HepG2 (cell line): ENCODE data around the gene SLC19A1. TPM values are rescaled to one million over a fixed set of nuclear protein-coding genes. Genes with fewer than 3 reads are reported as not detected.

ENCODE experiments used
- ATAC-seq: fragments of 200-7000 bp; cut with Tn5 transposase; 3 replicates; pipeline ENCODE4 v1.9.1; 2020; ENCODE audit warnings: mild to moderate bottlenecking, moderate library complexity
- BruUV-seq: library from RNA; stranded (reverse); fragments of 400-500 nt; replicated peaks from 2 replicates; lab custom pipeline; 2021; lab: Mats Ljungman, UMichigan
- CTCF ChIA-PET: fragments of 300-600 bp; formaldehyde crosslinking; extraction: SDS; loops from one replicate; lab custom pipeline; 2021; ENCODE audit warnings: low total read pairs, inconsistent platforms, low intra/inter-chr PET ratio; lab: Yijun Ruan, JAX
- POLR2A ChIA-PET: fragments of 350-600 bp; sonication (Branson Sonifier 250); formaldehyde crosslinking; loops from one replicate; lab custom pipeline; 2020; ENCODE audit warnings: antibody characterized with exemption, inconsistent platforms; lab: Yijun Ruan, JAX
- DNase-seq: peaks from one replicate; pipeline ENCODE4 v3.0.0-alpha.2; 2015; ENCODE audit warnings: low spot score
- FAIRE-seq: peaks from 3 replicates; lab custom pipeline; 2011; peaks lifted over from hg19 to GRCh38; lab: Jason Lieb, UNC
- H2AFZ ChIP-seq: one replicate; pipeline ENCODE4 v1.6.1; 2011; ENCODE audit warnings: low read length, inconsistent platforms
- H3K27ac ChIP-seq: fragments of 300-600 bp; 3 replicates; pipeline ENCODE4 v1.8.0; 2011; ENCODE audit warnings: mixed run types, mild to moderate bottlenecking, mixed read lengths, low read length, inconsistent platforms; ENCODE audit not compliant: insufficient read depth; ENCODE audit errors: extremely low read length
- H3K27me3 ChIP-seq, 2 experiments: fragments of 200-600 bp in 1 of 2; 2 replicates in 1 of 2; 3 replicates in 1 of 2; pipeline versions ENCODE4 v1.6.0 to v1.8.0; 2011; ENCODE audit warnings: low read length in 2 of 2, mild to moderate bottlenecking in 2 of 2, moderate library complexity in 2 of 2, inconsistent platforms in 1 of 2; ENCODE audit not compliant: insufficient read depth in 2 of 2, control insufficient read depth in 1 of 2
- H3K36me3 ChIP-seq, 2 experiments: fragments of 200-600 bp in 1 of 2; replicated peaks in 1 of 2; 2 replicates in 1 of 2; 3 replicates in 1 of 2; pipeline versions ENCODE4 v1.5.1 to v1.8.0; 2011; ENCODE audit warnings: low read length in 2 of 2, inconsistent platforms in 1 of 2; ENCODE audit not compliant: insufficient read depth in 2 of 2, control insufficient read depth in 1 of 2
- H3K4me1 ChIP-seq: 2 replicates; pipeline ENCODE4 v1.5.1; 2012; ENCODE audit warnings: low read length, inconsistent platforms; ENCODE audit not compliant: insufficient read depth
- H3K4me2 ChIP-seq: 2 replicates; pipeline ENCODE4 v1.6.0; 2011; ENCODE audit warnings: low read depth, low read length, inconsistent platforms
- H3K4me3 ChIP-seq, 3 experiments: fragments of 200-600 bp in 1 of 3; sonication (generic), shearing (Covaris generic) in 1 of 3; replicated peaks in 1 of 3; 2 replicates each; pipeline ENCODE4 v1.5.1; 2011 to 2016; ENCODE audit warnings: low read length in 3 of 3, inconsistent platforms in 2 of 3, low read depth in 2 of 3, mild to moderate bottlenecking in 2 of 3, control low read depth in 1 of 3, mixed read lengths in 1 of 3; ENCODE audit not compliant: insufficient read depth in 1 of 3
- H3K79me2 ChIP-seq: one replicate; pipeline ENCODE4 v1.6.1; 2011; ENCODE audit warnings: low read length, inconsistent platforms; ENCODE audit not compliant: insufficient read depth
- H3K9ac ChIP-seq: 2 replicates; pipeline ENCODE4 v1.6.0; 2011; ENCODE audit warnings: mild to moderate bottlenecking, low read depth, low read length, inconsistent platforms; ENCODE audit not compliant: insufficient read depth
- H3K9me3 ChIP-seq: 2 replicates; pipeline ENCODE4 v1.5.1; 2012; ENCODE audit warnings: mild to moderate bottlenecking, low read length
- H4K20me1 ChIP-seq: 2 replicates; pipeline ENCODE4 v1.6.0; 2011; ENCODE audit warnings: inconsistent platforms, mild to moderate bottlenecking, low read length, moderate library complexity; ENCODE audit not compliant: insufficient read depth
- AGO2 ChIP-seq: fragments of 200-400 bp; formaldehyde crosslinking; optimal IDR thresholded peaks from 2 replicates; pipeline ENCODE3; 2017; ENCODE audit warnings: mild to moderate bottlenecking, low read depth, low read length, moderate library complexity
- EZH2 ChIP-seq: conservative IDR thresholded peaks from 2 replicates; pipeline ENCODE4 v1.6.1; 2012; ENCODE audit warnings: mild to moderate bottlenecking, low read depth, low read length, moderate library complexity
- TCF7 ChIP-seq: sonication (generic); IDR thresholded peaks from 2 replicates; pipeline ENCODE4 v1.6.1; 2016; ENCODE audit warnings: antibody characterized with exemption, low read depth
- ZFP91 ChIP-seq: sonication (generic); formaldehyde crosslinking; IDR thresholded peaks from 2 replicates; pipeline ENCODE4 v1.9.0; 2022; ENCODE audit warnings: missing genetic modification reagents, mild to moderate bottlenecking, borderline replicate concordance
- ZNF263 ChIP-seq: sonication (generic); formaldehyde crosslinking; IDR thresholded peaks from 2 replicates; pipeline ENCODE4 v1.4.0; 2020; ENCODE audit warnings: missing genetic modification reagents
- WGBS: methylation state at CpG from one replicate; pipeline ENCODE4 v1.1.6; 2017; ENCODE audit warnings: low lambda C conversion rate; 5-methylcytosine and 5-hydroxymethylcytosine counted together
- in situ Hi-C: cut with HindIII; loops from 2 replicates; pipeline ENCODE4 v1.10.0; 2017; ENCODE audit warnings: low pct_unique_long_range_greater_than_20kb; ENCODE audit not compliant: extremely low pct_ligation_motif_present
- intact Hi-C: fragments of 100-400 bp; cut with micrococcal nuclease; formaldehyde crosslinking; loops from one replicate; pipeline ENCODE4 v1.10.0; 2022; ENCODE audit not compliant: unreplicated experiment
- polyA plus RNA-seq, 8 experiments: library from polyadenylated mRNA; depleted of rRNA in 3 of 8; stranded (reverse) in 7 of 8; unstranded in 1 of 8; fragments of >200 nt; fragmentation: Illumina TruSeq in 4 of 8; extraction: Trizol in 4 of 8; gene quantifications; 2 replicates each; pipeline versions ENCODE4 v1.2.1 to v1.2.3, GENCODE V29; 2011 to 2016; ENCODE audit warnings: low read depth in 4 of 8, missing spikeins in 1 of 8, mixed read lengths in 1 of 8; ENCODE audit not compliant: insufficient read depth in 1 of 8
- total RNA-seq, 5 experiments: library from RNA; depleted of rRNA; stranded (reverse); fragments of >200 nt; fragmentation: Illumina TruSeq; extraction: Trizol; gene quantifications; 2 replicates each; pipeline ENCODE4 v1.2.3, GENCODE V29; 2016; ENCODE audit warnings: low read depth in 1 of 5
- TF ChIP-seq, protein P1 (sequence below): IDR thresholded peaks from 2 replicates; pipeline ENCODE4 v1.6.1; 2012; ENCODE audit warnings: inconsistent platforms
- TF ChIP-seq, protein P2 (sequence below): sonication (generic); formaldehyde crosslinking; IDR thresholded peaks from 2 replicates; pipeline ENCODE4 v1.5.1; 2020; ENCODE audit warnings: mild to moderate bottlenecking, missing genetic modification reagents, moderate library complexity

Gene SLC19A1
- total and polyA plus RNA-seq, 2 of the 13 experiments (the other 11 are each of a cell fraction or from before 2014, with no cell fraction given) = 21.8 to 23.0 TPM

DNA sequence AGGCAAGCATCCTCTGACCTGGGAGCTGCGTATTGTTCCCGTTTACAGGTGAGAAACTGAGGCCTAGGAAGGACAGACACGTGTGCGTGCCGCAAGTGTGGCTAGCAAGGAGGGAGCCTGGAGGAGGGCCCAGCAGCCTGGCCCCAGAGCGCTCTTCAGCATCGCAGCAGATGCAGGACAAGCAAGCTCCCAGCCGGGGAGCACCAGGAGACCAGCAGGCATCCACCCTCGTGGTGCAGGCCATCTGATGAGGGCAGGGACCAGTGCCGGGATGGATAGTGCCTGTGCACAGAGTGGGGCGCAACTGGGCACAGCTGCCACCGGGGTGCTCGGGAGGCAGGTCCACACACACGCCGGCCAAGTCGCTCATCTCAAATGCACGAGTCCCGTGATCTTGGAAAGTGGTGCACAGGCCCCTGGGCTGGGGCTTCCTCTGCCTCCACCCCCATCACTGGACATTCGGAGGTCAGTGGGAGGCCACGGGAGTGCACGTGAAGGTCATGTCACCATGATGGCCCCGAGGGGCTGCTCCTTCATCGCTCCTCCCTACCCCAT is 82.2 kb downstream of the SLC19A1 start:
- peak overlapping the region; percentile 64 for H3K27ac ChIP-seq
- 0 out of 2 replicates have a peak overlapping the region, but pooled peaks have one; percentile 2 for H3K9ac ChIP-seq
- no peak for FAIRE-seq
- no peak for ATAC-seq
- H3K4me3 ChIP-seq = no peak overlapping the region
- TF ChIP-seq AGO2 (peak; percentile 49), ZNF263 (peak; percentile 14; the same call in 1 of the 2 replicates), ZFP91 (peak; percentile 42; the same call in 1 of the 2 replicates), TCF7 (no peak), EZH2 (no peak)
- TF ChIP-seq, protein P1, sequence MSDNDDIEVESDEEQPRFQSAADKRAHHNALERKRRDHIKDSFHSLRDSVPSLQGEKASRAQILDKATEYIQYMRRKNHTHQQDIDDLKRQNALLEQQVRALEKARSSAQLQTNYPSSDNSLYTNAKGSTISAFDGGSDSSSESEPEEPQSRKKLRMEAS = peak; percentile 16; the same call in 1 of the 2 replicates
- TF ChIP-seq, protein P2, sequence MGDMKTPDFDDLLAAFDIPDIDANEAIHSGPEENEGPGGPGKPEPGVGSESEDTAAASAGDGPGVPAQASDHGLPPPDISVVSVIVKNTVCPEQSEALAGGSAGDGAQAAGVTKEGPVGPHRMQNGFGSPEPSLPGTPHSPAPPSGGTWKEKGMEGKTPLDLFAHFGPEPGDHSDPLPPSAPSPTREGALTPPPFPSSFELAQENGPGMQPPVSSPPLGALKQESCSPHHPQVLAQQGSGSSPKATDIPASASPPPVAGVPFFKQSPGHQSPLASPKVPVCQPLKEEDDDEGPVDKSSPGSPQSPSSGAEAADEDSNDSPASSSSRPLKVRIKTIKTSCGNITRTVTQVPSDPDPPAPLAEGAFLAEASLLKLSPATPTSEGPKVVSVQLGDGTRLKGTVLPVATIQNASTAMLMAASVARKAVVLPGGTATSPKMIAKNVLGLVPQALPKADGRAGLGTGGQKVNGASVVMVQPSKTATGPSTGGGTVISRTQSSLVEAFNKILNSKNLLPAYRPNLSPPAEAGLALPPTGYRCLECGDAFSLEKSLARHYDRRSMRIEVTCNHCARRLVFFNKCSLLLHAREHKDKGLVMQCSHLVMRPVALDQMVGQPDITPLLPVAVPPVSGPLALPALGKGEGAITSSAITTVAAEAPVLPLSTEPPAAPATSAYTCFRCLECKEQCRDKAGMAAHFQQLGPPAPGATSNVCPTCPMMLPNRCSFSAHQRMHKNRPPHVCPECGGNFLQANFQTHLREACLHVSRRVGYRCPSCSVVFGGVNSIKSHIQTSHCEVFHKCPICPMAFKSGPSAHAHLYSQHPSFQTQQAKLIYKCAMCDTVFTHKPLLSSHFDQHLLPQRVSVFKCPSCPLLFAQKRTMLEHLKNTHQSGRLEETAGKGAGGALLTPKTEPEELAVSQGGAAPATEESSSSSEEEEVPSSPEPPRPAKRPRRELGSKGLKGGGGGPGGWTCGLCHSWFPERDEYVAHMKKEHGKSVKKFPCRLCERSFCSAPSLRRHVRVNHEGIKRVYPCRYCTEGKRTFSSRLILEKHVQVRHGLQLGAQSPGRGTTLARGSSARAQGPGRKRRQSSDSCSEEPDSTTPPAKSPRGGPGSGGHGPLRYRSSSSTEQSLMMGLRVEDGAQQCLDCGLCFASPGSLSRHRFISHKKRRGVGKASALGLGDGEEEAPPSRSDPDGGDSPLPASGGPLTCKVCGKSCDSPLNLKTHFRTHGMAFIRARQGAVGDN (CRISPR knock-in tag) = peak; percentile 45; the same call in 1 of the 2 replicates
- in situ Hi-C loops = no loop called here
- no TSS peak for BruUV-seq
- CTCF ChIA-PET = no interaction called here
- POLR2A ChIA-PET = interaction anchor here (1.4 to 1.9 kb wide), 3 partner anchors 10 to 65 kb away, joined by 4 to 33 read pairs (median 8); no protein-coding TSS in a partner anchor
- no peaks in the 10 kb centered on the region for H3K27me3 ChIP-seq
- 98% methylated on average over 9 of the region's 23 CpGs for WGBS
- H2AFZ ChIP-seq = no peak overlapping the region
- H3K9me3 ChIP-seq = peaks cover 15% of the 10 kb centered on the region
- no peaks in the 10 kb centered on the region for H4K20me1 ChIP-seq
- intact Hi-C loops = no loop called here
- no peak for DNase-seq
- no peak overlapping the region for H3K4me2 ChIP-seq
- peaks cover 7 to 17% of the 10 kb centered on the region in 2 experiments; a peak in 4 of 5 replicates for H3K36me3 ChIP-seq
- peaks cover 29% of the 10 kb centered on the region for H3K79me2 ChIP-seq
- peaks cover 60% of the 10 kb centered on the region for H3K4me1 ChIP-seq
